Esophagus squamous epithelium (tissue), 5 donors: Measurements from ENCODE around the gene PTPRT. TPM values are rescaled to one million over a fixed set of nuclear protein-coding genes. Genes with fewer than 3 reads are reported as not detected.

Experiments
- DNase-seq: peaks from one replicate; lab custom pipeline; 2025; lab: John Stamatoyannopoulos, UW
- H3K27ac ChIP-seq, 4 donors: fragments of 200-600 bp; sonication (generic); one replicate each; pipeline ENCODE4 v1.5.1; 2016 to 2019; ENCODE audit warnings: mild to moderate bottlenecking in 1 of 4
- H3K27me3 ChIP-seq, 4 donors: fragments of 200-600 bp; sonication (generic); 1 replicate in 3 of 4; 2 replicates in 1 of 4; pipeline versions ENCODE4 v1.5.1 to v1.6.0; 2017 to 2021; ENCODE audit warnings: antibody characterized with exemption in 1 of 4
- H3K36me3 ChIP-seq, 3 donors: fragments of 200-600 bp; sonication (generic); one replicate each; pipeline ENCODE4 v1.5.1; 2016 to 2019
- H3K4me1 ChIP-seq, 3 donors: fragments of 200-600 bp; sonication (generic); one replicate each; pipeline ENCODE4 v1.5.1; 2017 to 2019
- H3K4me3 ChIP-seq, 4 donors: fragments of 200-600 bp; sonication (generic); 1 replicate in 3 of 4; 2 replicates in 1 of 4; pipeline ENCODE4 v1.5.1; 2016 to 2019; ENCODE audit warnings: mild to moderate bottlenecking in 2 of 4, moderate library complexity in 1 of 4
- H3K9me3 ChIP-seq, 3 donors: fragments of 200-600 bp; sonication (generic); one replicate each; pipeline ENCODE4 v1.5.1; 2016 to 2019
- CTCF ChIP-seq, 6 experiments: fragments of 450-650 bp in 4 of 6; fragments of 200-600 bp in 2 of 6; sonication (generic) in 2 of 6; IDR thresholded peaks; one replicate each; pipeline ENCODE4 v1.5.1; 2016 to 2019; ENCODE audit warnings: antibody characterized with exemption in 6 of 6, mild to moderate bottlenecking in 4 of 6, moderate library complexity in 4 of 6
- POLR2A ChIP-seq, 4 donors: fragments of 450-650 bp; IDR thresholded peaks; one replicate each; pipeline ENCODE4 v1.6.1; 2017; ENCODE audit warnings: antibody characterized with exemption in 4 of 4, mild to moderate bottlenecking in 4 of 4, moderate library complexity in 3 of 4
- WGBS, 2 donors: methylation state at CpG; one replicate each; pipeline ENCODE4 v1.1.5; 2018; 5-methylcytosine and 5-hydroxymethylcytosine counted together
- intact Hi-C: fragments of 100-400 bp; cut with DNase I; formaldehyde crosslinking; loops from one replicate; pipeline ENCODE4 v1.15.0; 2022
- total RNA-seq, 4 donors: library from RNA; depleted of rRNA; stranded (reverse); fragments of >200 nt; gene quantifications; one replicate each; pipeline ENCODE4 v1.1.0, GENCODE V29; 2016
- donor health status: DM: yes; HTN: yes; CAD: no.

PTPRT gene
- total RNA-seq, 4 donors from 2014 or later: under 0.01 to 0.06 TPM; not detected in 2

GRCh38 chr20:42895020-42895419, 294.7 kb downstream of the PTPRT start:
- no peak overlapping the region for H3K27ac ChIP-seq
- no peak for DNase-seq
- H3K36me3 ChIP-seq: no peaks in the 10 kb centered on the region
- no peak overlapping the region for H3K4me3 ChIP-seq
- TF ChIP-seq POLR2A (IDR thresholded peaks at IDR 0.05): no peak
- TF ChIP-seq CTCF (IDR thresholded peaks at IDR 0.05): no peak
- H3K27me3 ChIP-seq: no peaks in the 10 kb centered on the region
- no peaks in the 10 kb centered on the region for H3K4me1 ChIP-seq
- intact Hi-C loops: no loop called here
- 38 to 67% methylated on average over 1 of the region's 1 CpG for WGBS, 2 donors
- no peaks in the 10 kb centered on the region for H3K9me3 ChIP-seq

- TF ChIP-seq CTCF (IDR thresholded peaks at IDR 0.05): no peak
- no peak for TF ChIP-seq POLR2A (IDR thresholded peaks at IDR 0.05)
- intact Hi-C loops: no loop called here
- Histone ChIP-seq H3K9me3 (no peaks in the 10 kb centered on the region), H3K27me3 (no peaks in the 10 kb centered on the region), H3K36me3 (no peaks in the 10 kb centered on the region), H3K4me1 (no peaks in the 10 kb centered on the region), H3K4me3 (no peak overlapping the region), H3K27ac (no peak overlapping the region)
- 54 to 65% methylated on average over 2 to 3 of the region's 3 CpGs for WGBS, 2 donors
- DNase-seq: no peak
Measured at GRCh38 chr20:42894483-42894882, 295.2 kb downstream of the PTPRT start.

- intact Hi-C loops: no loop called here
- Histone ChIP-seq H3K9me3 (no peaks in the 10 kb centered on the region), H3K27me3 (no peaks in the 10 kb centered on the region), H3K36me3 (no peaks in the 10 kb centered on the region), H3K4me3 (no peak overlapping the region), H3K27ac (no peak overlapping the region), H3K4me1 (no peaks in the 10 kb centered on the region)
- WGBS, 2 donors: 49 to 55% methylated on average over 3 of the region's 3 CpGs
- no peak for DNase-seq
- TF ChIP-seq CTCF (IDR thresholded peaks at IDR 0.05): no peak
- no peak for TF ChIP-seq POLR2A (IDR thresholded peaks at IDR 0.05)
Measured at GRCh38 chr20:42889517-42889916, 300.2 kb downstream of the PTPRT start.

GRCh38 chr20:42887281-42887680, 302.4 kb downstream of the PTPRT start:
- Histone ChIP-seq H3K27me3 (no peaks in the 10 kb centered on the region), H3K9me3 (no peaks in the 10 kb centered on the region), H3K4me1 (no peaks in the 10 kb centered on the region), H3K36me3 (no peaks in the 10 kb centered on the region), H3K27ac (no peak overlapping the region), H3K4me3 (no peak overlapping the region)
- no peak for DNase-seq
- TF ChIP-seq POLR2A (IDR thresholded peaks at IDR 0.05) (no peak), CTCF (IDR thresholded peaks at IDR 0.05) (no peak)
- 32 to 54% methylated on average over 3 of the region's 3 CpGs for WGBS, 2 donors
- intact Hi-C loops: no loop called here

GRCh38 chr20:42886801-42887200, 302.9 kb downstream of the PTPRT start:
- 61 to 79% methylated on average over 2 of the region's 2 CpGs for WGBS, 2 donors
- Histone ChIP-seq H3K9me3 (no peaks in the 10 kb centered on the region), H3K27ac (no peak overlapping the region), H3K27me3 (no peaks in the 10 kb centered on the region), H3K4me1 (no peaks in the 10 kb centered on the region), H3K4me3 (no peak overlapping the region), H3K36me3 (no peaks in the 10 kb centered on the region)
- TF ChIP-seq POLR2A (IDR thresholded peaks at IDR 0.05): no peak
- no peak for TF ChIP-seq CTCF (IDR thresholded peaks at IDR 0.05)
- no peak for DNase-seq
- intact Hi-C loops: no loop called here
